ENCODE results near the gene RANBP1.

The RANBP1 gene

GRCh38 chr22:20165421-20165820 lies 49.5 kb downstream of the RANBP1 start:
- peaks cover 13% of the 10 kb centered on the region for H3K4me1 ChIP-seq (ENCODE audit: insufficient read depth, low read length, poor library complexity, severe bottlenecking)

GRCh38 chr22:20165913-20166312 lies 50.0 kb downstream of the RANBP1 start:
- H3F3A ChIP-seq (ENCODE audit: low read depth), result no peaks in the 10 kb centered on the region
- no peaks in the 10 kb centered on the region for H3K27me3 ChIP-seq (ENCODE audit: insufficient read depth, low read length, poor library complexity, severe bottlenecking)
- TF ChIP-seq EZH2phosphoT487 (IDR thresholded peaks at IDR 0.05; ENCODE audit: borderline replicate concordance) (no peak), CTCF (conservative IDR thresholded peaks at IDR 0.05; ENCODE audit: low read length) (no peak)
- peaks cover 11% of the 10 kb centered on the region for H3K4me1 ChIP-seq (ENCODE audit: insufficient read depth, low read length, poor library complexity, severe bottlenecking)
- H3K9me3 ChIP-seq (ENCODE audit: insufficient read depth, low read depth, low read length), result no peaks in the 10 kb centered on the region
- no peaks in the 10 kb centered on the region for H3K36me3 ChIP-seq (ENCODE audit: insufficient read depth, low read length)
- H3K9me2 ChIP-seq (replicated peaks; ENCODE audit: low read depth, low read length), result no peaks in the 10 kb centered on the region
- H2AFZ ChIP-seq (ENCODE audit: low read length), result no peak overlapping the region
- H3K4me2 ChIP-seq (ENCODE audit: low read depth, low read length, poor library complexity, severe bottlenecking), result no peak overlapping the region
- H3K9ac ChIP-seq (ENCODE audit: low read depth, low read length, poor library complexity, severe bottlenecking), result no peak overlapping the region
- no peak overlapping the region for H3K4me3 ChIP-seq (ENCODE audit: low read length, poor library complexity, severe bottlenecking)
- no peaks in the 10 kb centered on the region for H3K79me2 ChIP-seq (ENCODE audit: insufficient read depth, low read length)
- H4K20me1 ChIP-seq (ENCODE audit: insufficient read depth, low read length, poor library complexity, severe bottlenecking), result no peaks in the 10 kb centered on the region

More at GRCh38 chr22:20165421-20165820, 49.5 kb downstream of the RANBP1 start:
- no peaks in the 10 kb centered on the region for H3K9me3 ChIP-seq (ENCODE audit: insufficient read depth, low read depth, low read length)
- no peak overlapping the region for H3K4me3 ChIP-seq (ENCODE audit: low read length, poor library complexity, severe bottlenecking)
- H2AFZ ChIP-seq (ENCODE audit: low read length), result no peak overlapping the region
- no peaks in the 10 kb centered on the region for H3K9me2 ChIP-seq (replicated peaks; ENCODE audit: low read depth, low read length)
- no peaks in the 10 kb centered on the region for H3K79me2 ChIP-seq (ENCODE audit: insufficient read depth, low read length)
- H3K9ac ChIP-seq (ENCODE audit: low read depth, low read length, poor library complexity, severe bottlenecking), result no peak overlapping the region
- H3K36me3 ChIP-seq (ENCODE audit: insufficient read depth, low read length), result no peaks in the 10 kb centered on the region
- no peak overlapping the region for H3K4me2 ChIP-seq (ENCODE audit: low read depth, low read length, poor library complexity, severe bottlenecking)
- H3F3A ChIP-seq (ENCODE audit: low read depth), result no peaks in the 10 kb centered on the region
- no peak for TF ChIP-seq EZH2phosphoT487 (IDR thresholded peaks at IDR 0.05; ENCODE audit: borderline replicate concordance)
- no peak for TF ChIP-seq CTCF (conservative IDR thresholded peaks at IDR 0.05; ENCODE audit: low read length)
- no peaks in the 10 kb centered on the region for H3K27me3 ChIP-seq (ENCODE audit: insufficient read depth, low read length, poor library complexity, severe bottlenecking)
- no peaks in the 10 kb centered on the region for H4K20me1 ChIP-seq (ENCODE audit: insufficient read depth, low read length, poor library complexity, severe bottlenecking)

- no peaks in the 10 kb centered on the region for H3K9me2 ChIP-seq (replicated peaks; ENCODE audit: low read depth, low read length)
- no peaks in the 10 kb centered on the region for H3K36me3 ChIP-seq (ENCODE audit: insufficient read depth, low read length)
- H3K9me3 ChIP-seq (ENCODE audit: insufficient read depth, low read depth, low read length), result no peaks in the 10 kb centered on the region
- peaks cover 11% of the 10 kb centered on the region for H3K4me1 ChIP-seq (ENCODE audit: insufficient read depth, low read length, poor library complexity, severe bottlenecking)
- no peak overlapping the region for H2AFZ ChIP-seq (ENCODE audit: low read length)
- no peaks in the 10 kb centered on the region for H4K20me1 ChIP-seq (ENCODE audit: insufficient read depth, low read length, poor library complexity, severe bottlenecking)
- no peak overlapping the region for H3K9ac ChIP-seq (ENCODE audit: low read depth, low read length, poor library complexity, severe bottlenecking)
- no peak overlapping the region for H3K4me3 ChIP-seq (ENCODE audit: low read length, poor library complexity, severe bottlenecking)
- no peak overlapping the region for H3K4me2 ChIP-seq (ENCODE audit: low read depth, low read length, poor library complexity, severe bottlenecking)
- no peaks in the 10 kb centered on the region for H3K27me3 ChIP-seq (ENCODE audit: insufficient read depth, low read length, poor library complexity, severe bottlenecking)
- no peak for TF ChIP-seq CTCF (conservative IDR thresholded peaks at IDR 0.05; ENCODE audit: low read length)
- no peak for TF ChIP-seq EZH2phosphoT487 (IDR thresholded peaks at IDR 0.05; ENCODE audit: borderline replicate concordance)
- no peaks in the 10 kb centered on the region for H3K79me2 ChIP-seq (ENCODE audit: insufficient read depth, low read length)
- no peaks in the 10 kb centered on the region for H3F3A ChIP-seq (ENCODE audit: low read depth)
These were observed 50.8 kb downstream of the RANBP1 start for GRCh38 chr22:20166703-20167102.
